Activated CD4-positive, alpha-beta T cell treated with anti-CD3 and anti-CD28 coated beads, Interleukin-2, amount 50 U/mL, for 4 hours (primary cell): ENCODE measurements around the gene TFEC.
"Not testable (repeated sequence)": the region's sequence is repeated elsewhere in the genome, so short reads cannot be mapped to it uniquely, and the experiment has no call there.

Source experiments
- DNase-seq, 2 experiments: peaks; one replicate each; pipeline ENCODE4 v3.0.0-alpha.2; 2020

The TFEC gene

GRCh38 chr7:116030651-116031276 lies at the start of gene TFEC:
TSS of gene TFEC (minus strand) at chr7:116030763. CDS start at chr7:115984441, 46,322 bp downstream.
- no peak for DNase-seq

GRCh38 chr7:116075351-116076145 lies 45.0 kb upstream of the TFEC start:
- DNase-seq: no peak

GRCh38 chr7:116071629-116072028 lies 41.1 kb upstream of the TFEC start:
- DNase-seq: no peak

GRCh38 chr7:116064179-116064578 lies 33.6 kb upstream of the TFEC start:
- DNase-seq: no peak

GRCh38 chr7:116062666-116063065 lies 32.1 kb upstream of the TFEC start:
- DNase-seq: no peak

GRCh38 chr7:116052006-116052405 lies 21.4 kb upstream of the TFEC start:
- DNase-seq: no peak

- not testable (repeated sequence) for DNase-seq
Measured at GRCh38 chr7:116047261-116047660, 16.7 kb upstream of the TFEC start.

GRCh38 chr7:116045532-116045931 lies 15.0 kb upstream of the TFEC start:
- DNase-seq: no peak

GRCh38 chr7:116041615-116042014 lies 11.1 kb upstream of the TFEC start:
- DNase-seq: no peak

GRCh38 chr7:116037401-116037800 lies 6.8 kb upstream of the TFEC start:
- DNase-seq: no peak

- no peak for DNase-seq
Measured at GRCh38 chr7:116034411-116034810, 3.8 kb upstream of the TFEC start.

- no peak for DNase-seq
Measured at GRCh38 chr7:116032886-116033285, 2.3 kb upstream of the TFEC start.

- DNase-seq: no peak
Measured at GRCh38 chr7:116028787-116029186, 1.8 kb downstream of the TFEC start.

- DNase-seq: no peak
Measured at GRCh38 chr7:116027786-116028185, 2.8 kb downstream of the TFEC start.

- DNase-seq: no peak
Measured at GRCh38 chr7:116024826-116025809, 5.4 kb downstream of the TFEC start.

GRCh38 chr7:116021237-116021636 lies 9.3 kb downstream of the TFEC start:
- DNase-seq: no peak

GRCh38 chr7:116018731-116019130 lies 11.8 kb downstream of the TFEC start:
- no peak for DNase-seq

GRCh38 chr7:116013675-116014074 lies 16.9 kb downstream of the TFEC start:
- DNase-seq: no peak

GRCh38 chr7:116011584-116011983 lies 19.0 kb downstream of the TFEC start:
- no peak for DNase-seq

- not testable (repeated sequence) for DNase-seq
Measured at GRCh38 chr7:116004762-116005161, 25.8 kb downstream of the TFEC start.

GRCh38 chr7:115997221-115997620 lies 33.3 kb downstream of the TFEC start:
- DNase-seq: no peak

- DNase-seq: no peak
Measured at GRCh38 chr7:115995701-115996100, 34.9 kb downstream of the TFEC start.

GRCh38 chr7:115988401-115988800 lies 42.2 kb downstream of the TFEC start:
- no peak for DNase-seq
